ENCODE measurements around the gene SLC6A17. TPM values are rescaled to one million over a fixed set of nuclear protein-coding genes. Genes with fewer than 3 reads are reported as not detected.

Gene SLC6A17
- polyA plus RNA-seq, 3 donors = 0.76 to 1.1 (median 0.85) TPM

GRCh38 chr1:110132682-110133081, 17.6 kb upstream of the SLC6A17 start:
- no peak for DNase-seq (ENCODE audit: extremely low read depth in 1 of 11, low read depth in 9 of 11, low spot score in 4 of 11)

- DNase-seq (ENCODE audit: extremely low read depth in 1 of 11, low read depth in 9 of 11, low spot score in 4 of 11) = no peak
These were observed 16.9 kb upstream of the SLC6A17 start for GRCh38 chr1:110133436-110133835.

GRCh38 chr1:110134050-110134595, 16.2 kb upstream of the SLC6A17 start:
- no peak for DNase-seq (ENCODE audit: extremely low read depth in 1 of 11, low read depth in 9 of 11, low spot score in 4 of 11)

- no peak for DNase-seq (ENCODE audit: extremely low read depth in 1 of 11, low read depth in 9 of 11, low spot score in 4 of 11)
These were observed 15.0 kb upstream of the SLC6A17 start for GRCh38 chr1:110135246-110135645.

- no peak for DNase-seq (ENCODE audit: extremely low read depth in 1 of 11, low read depth in 9 of 11, low spot score in 4 of 11)
These were observed 14.6 kb upstream of the SLC6A17 start for GRCh38 chr1:110135666-110136065.

- peak in 1 of 11 donors; percentile 12 for DNase-seq (ENCODE audit: extremely low read depth in 1 of 11, low read depth in 9 of 11, low spot score in 4 of 11)
These were observed 13.4 kb upstream of the SLC6A17 start for GRCh38 chr1:110136911-110137310.

GRCh38 chr1:110138956-110139355, 11.3 kb upstream of the SLC6A17 start:
- no peak for DNase-seq (ENCODE audit: extremely low read depth in 1 of 11, low read depth in 9 of 11, low spot score in 4 of 11)

- DNase-seq (ENCODE audit: extremely low read depth in 1 of 11, low read depth in 9 of 11, low spot score in 4 of 11) = no peak
These were observed 5.9 kb upstream of the SLC6A17 start for GRCh38 chr1:110144366-110144765.

- DNase-seq (ENCODE audit: extremely low read depth in 1 of 11, low read depth in 9 of 11, low spot score in 4 of 11) = no peak
These were observed 1.3 kb upstream of the SLC6A17 start for GRCh38 chr1:110148961-110149360.

- DNase-seq (ENCODE audit: extremely low read depth in 1 of 11, low read depth in 9 of 11, low spot score in 4 of 11) = no peak
These were observed 928 bp downstream of the SLC6A17 start for GRCh38 chr1:110151175-110151669.

GRCh38 chr1:110152133-110152785, 2.0 kb downstream of the SLC6A17 start:
- DNase-seq (ENCODE audit: extremely low read depth in 1 of 11, low read depth in 9 of 11, low spot score in 4 of 11) = no peak

GRCh38 chr1:110153407-110153950, 3.2 kb downstream of the SLC6A17 start:
- DNase-seq (ENCODE audit: extremely low read depth in 1 of 11, low read depth in 9 of 11, low spot score in 4 of 11) = no peak

- DNase-seq (ENCODE audit: extremely low read depth in 1 of 11, low read depth in 9 of 11, low spot score in 4 of 11) = peak; percentile 35 to 75 (median 66)
These were observed 5.7 kb downstream of the SLC6A17 start for GRCh38 chr1:110155878-110156522.

GRCh38 chr1:110158261-110158660, 8.0 kb downstream of the SLC6A17 start:
- DNase-seq (ENCODE audit: extremely low read depth in 1 of 11, low read depth in 9 of 11, low spot score in 4 of 11) = no peak

- no peak for DNase-seq (ENCODE audit: extremely low read depth in 1 of 11, low read depth in 9 of 11, low spot score in 4 of 11)
These were observed 8.9 kb downstream of the SLC6A17 start for GRCh38 chr1:110159168-110159567.

- no peak for DNase-seq (ENCODE audit: extremely low read depth in 1 of 11, low read depth in 9 of 11, low spot score in 4 of 11)
These were observed 10.3 kb downstream of the SLC6A17 start for GRCh38 chr1:110160538-110161100.

- no peak for DNase-seq (ENCODE audit: extremely low read depth in 1 of 11, low read depth in 9 of 11, low spot score in 4 of 11)
These were observed 10.9 kb downstream of the SLC6A17 start for GRCh38 chr1:110161165-110161564.

- DNase-seq (ENCODE audit: extremely low read depth in 1 of 11, low read depth in 9 of 11, low spot score in 4 of 11) = no peak
These were observed 11.6 kb downstream of the SLC6A17 start for GRCh38 chr1:110161849-110162248.

GRCh38 chr1:110163591-110163990, 13.3 kb downstream of the SLC6A17 start:
- DNase-seq (ENCODE audit: extremely low read depth in 1 of 11, low read depth in 9 of 11, low spot score in 4 of 11) = no peak

Data from renal cortex interstitium (tissue), 11 donors.